ENCODE measurements around the gene SLC14A1.
A peak's percentile ranks its signal among the peaks of the same experiment; 100 is the strongest.

The SLC14A1 gene

DNA sequence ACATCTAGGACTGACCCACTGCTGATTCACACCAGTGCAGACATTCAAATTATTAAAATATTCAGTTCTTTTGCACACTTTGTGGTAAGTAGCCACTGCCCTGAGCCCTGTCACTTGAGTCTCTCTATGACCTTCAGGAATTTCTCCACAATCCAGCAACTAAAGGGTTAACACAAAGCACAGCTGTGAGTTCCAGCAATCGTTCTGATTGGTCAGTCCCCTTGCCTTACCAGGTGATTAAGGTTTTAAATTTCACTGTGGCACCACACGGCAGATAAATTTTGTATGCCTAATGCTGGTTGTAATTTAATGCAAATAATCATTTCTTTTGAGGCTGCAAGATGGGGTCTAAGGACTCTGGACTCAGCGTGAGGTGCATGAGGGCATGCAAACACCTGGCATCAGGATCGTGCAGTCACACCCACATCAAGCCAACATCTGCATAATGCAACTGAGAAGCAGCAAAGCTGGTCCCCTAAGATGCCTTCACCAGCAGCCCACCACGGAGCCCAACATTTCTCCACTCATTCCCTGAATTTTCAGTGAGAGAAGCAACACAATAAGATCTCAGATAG is 36.6 kb downstream of the SLC14A1 start:
- no peak for DNase-seq

DNA sequence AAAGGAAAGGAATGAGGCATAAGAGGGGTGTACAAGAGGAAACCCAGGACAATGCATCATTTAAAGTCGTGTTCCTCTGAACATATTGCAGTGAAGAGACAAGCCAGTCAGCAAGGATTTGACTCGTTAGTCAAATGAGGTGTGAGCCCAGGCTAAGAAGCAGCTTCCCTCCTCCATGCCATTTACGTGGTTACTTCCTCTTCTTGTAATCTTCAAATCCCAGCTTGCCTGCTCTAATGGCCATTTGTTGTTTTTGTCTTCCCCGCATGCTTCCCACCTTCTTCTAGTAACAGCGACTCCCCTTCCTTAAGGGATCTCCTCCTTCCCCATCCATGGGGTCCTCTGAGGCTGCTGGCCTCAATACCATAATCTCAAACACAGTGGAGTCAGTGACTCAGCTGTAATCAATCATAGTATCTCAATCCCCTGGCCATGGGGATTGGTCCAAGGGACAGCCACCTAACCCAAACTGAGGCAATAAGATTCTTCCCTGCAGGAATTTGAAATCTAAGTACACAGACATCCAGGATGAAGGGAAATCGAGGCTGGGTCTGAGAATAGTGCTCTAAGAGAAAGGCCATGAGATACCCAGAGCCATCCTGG is 37.6 kb downstream of the SLC14A1 start:
- DNase-seq = peak; percentile 67

- DNase-seq = no peak
These were observed 40.2 kb downstream of the SLC14A1 start for GRCh38 chr18:45764000-45764686.

GRCh38 chr18:45765796-45766195 is 41.8 kb downstream of the SLC14A1 start:
- no peak for DNase-seq

DNA sequence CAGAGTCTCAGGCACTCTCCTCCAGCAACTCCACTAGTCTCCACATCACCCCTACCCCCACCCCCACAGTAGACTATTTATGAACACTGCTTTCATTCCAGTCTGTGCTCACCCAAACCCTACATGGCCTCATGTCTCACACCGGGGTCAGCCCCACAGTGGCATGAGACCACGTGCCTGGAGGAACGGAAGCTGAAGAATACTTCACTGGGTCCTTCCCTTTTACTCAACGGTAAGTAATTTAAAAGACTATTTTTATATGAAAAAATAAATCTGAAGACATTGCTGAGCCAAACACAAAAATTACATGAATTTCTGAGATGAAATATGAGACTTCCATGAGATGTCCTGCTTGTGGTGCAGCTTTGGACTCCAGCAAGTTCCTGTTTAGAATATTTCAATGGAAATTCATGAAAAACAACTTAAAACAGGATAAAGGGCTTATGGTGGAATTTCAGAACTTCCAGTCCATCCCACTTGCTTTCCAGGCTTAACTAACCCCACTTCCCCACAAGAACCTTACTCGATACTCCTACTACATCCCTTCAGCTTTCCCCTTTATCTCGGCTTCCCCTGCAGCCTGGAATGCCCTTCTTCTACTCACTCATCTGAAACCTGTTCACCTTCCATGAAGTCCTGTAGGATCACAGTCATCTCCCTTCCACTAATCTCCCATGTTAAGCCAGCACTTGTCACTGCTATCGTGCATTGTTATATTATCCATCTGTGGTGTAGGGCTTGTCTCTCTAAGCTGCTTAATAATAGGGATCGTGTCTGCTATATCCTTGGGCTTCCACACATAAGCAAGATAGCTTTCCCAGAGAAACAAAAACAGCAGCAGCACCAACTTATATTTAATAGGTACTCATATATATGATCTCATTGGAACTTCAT is 47.9 kb downstream of the SLC14A1 start:
- no peak for DNase-seq

DNA sequence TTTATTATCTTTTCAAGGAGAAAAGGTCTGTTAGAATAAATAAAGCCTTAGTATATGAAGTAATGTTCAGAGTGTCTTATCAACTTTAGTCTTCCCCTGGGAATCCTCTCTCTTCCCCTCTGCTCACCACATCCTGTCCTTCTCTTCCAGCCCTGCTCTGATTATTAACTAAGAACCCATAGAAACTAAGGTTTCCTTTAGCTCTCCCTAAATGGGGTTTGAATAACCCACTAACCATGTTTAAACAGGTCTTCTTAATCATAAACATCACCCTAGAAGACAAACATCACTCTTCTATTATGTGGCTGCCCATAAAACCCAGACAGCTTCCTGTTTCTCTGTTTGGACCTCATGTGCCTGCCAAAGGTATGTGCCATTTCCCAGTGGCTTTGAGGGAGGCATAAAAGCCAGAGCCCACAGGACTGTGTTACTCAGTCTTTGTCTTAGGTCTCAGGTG is 50.1 kb downstream of the SLC14A1 start:
- DNase-seq = no peak

DNA sequence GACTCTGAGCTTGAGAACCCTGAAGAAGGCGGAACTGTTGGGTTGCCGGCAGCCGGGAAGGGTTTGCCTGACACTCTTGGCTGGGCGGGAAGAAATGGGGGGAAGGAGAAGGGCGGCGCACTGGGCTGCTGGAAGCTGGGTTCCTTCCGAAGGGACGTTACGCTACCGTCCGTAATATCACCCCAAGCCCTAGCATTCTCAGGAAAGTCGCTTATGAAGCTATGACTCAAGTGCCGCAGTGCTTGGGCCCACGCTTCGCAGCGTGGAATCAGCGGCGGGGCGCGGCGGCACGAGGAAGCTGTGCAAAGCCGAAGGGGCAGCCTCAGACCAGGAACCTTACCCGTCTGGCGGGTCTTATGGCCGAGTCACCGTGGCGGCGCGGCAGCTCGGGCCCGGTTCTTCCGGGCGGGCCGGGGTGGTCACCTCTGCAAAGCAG is 51.3 kb downstream of the SLC14A1 start:
- DNase-seq = peak; percentile 88

- DNase-seq = peak; percentile 21
These were observed 51.8 kb downstream of the SLC14A1 start for GRCh38 chr18:45775743-45776142.

DNA sequence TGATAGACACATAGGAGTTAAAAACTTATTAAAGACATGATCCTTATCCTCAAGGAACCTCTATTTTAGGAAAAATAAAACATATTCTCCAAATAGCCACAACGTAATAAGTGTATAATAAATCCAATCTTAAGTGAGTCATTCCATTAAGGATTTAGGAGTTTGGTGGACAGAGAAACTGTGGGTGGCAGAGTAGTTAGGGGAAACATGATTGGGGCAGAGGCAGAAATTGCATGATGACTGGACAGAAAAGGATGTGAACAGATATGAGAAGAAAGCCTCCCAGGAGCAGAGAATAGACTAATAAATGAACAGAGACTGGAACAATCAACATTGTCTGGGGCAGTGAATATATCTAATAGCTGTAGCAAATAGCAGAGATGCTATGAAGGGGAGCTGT is 53.4 kb downstream of the SLC14A1 start:
- no peak for DNase-seq

DNA sequence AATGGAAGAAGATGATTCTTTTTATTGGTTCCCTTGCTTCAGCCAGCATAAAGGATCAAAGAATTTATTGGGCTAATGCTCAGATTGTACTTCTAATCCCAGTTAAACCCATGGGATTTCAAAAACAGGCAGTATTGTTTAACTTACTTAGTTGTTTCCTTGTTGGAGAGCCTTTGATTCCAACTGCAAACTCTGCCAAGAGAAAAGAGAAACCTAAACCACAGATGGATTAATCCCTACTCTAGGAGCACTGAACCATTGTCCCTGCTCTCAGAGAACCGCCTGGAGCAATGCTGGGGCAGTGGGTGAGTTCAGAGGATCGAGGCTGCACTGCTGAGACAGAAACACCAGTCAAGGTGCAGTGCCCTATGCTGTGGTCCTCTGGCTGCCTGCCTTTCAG is 56.6 kb downstream of the SLC14A1 start:
- DNase-seq = no peak

DNA sequence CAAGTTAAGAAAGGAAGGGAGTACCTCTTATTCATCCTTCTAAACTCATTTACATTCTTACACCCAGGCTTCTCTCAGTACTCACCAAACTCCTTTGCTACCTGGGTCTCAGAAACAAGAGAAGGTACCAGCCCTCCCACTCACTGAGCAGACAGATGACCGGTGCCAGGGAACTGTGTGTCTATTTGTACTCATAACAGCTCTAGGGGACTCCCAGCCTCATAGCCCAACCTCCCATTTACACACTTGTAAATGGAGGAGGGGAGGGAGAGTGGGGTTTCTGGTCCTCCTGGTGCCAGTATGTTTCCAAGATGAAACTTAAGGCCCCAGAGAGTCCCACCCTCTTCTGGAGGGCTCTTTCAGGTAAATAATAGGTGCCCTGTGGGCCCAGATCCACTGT is 58.7 kb downstream of the SLC14A1 start:
- no peak for DNase-seq

- no peak for DNase-seq
These were observed 59.4 kb downstream of the SLC14A1 start for GRCh38 chr18:45783097-45784075.

- DNase-seq = no peak
These were observed 61.2 kb downstream of the SLC14A1 start for GRCh38 chr18:45785134-45785533.

- DNase-seq = no peak
These were observed 63.0 kb downstream of the SLC14A1 start for GRCh38 chr18:45786941-45787340.

- no peak for DNase-seq
These were observed 63.4 kb downstream of the SLC14A1 start for GRCh38 chr18:45787346-45787745.

DNA sequence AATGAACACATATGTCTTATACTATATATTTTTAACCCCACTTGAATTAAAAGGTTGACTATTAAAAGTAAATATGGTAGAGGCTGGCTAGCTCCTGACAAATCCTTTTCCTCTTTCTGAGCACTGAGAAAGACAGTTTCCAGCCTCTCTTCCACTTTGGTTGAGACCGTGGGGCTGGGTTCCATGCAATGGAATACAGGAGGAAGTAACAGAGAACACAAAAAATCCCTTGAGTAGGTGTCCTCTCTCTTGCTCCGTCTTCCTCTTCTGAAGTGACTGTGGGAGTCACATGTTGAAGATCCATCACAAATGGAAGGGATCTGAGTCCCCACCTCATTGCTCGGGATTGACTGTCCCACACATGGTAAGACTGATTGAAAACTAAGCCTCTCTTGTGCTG is 64.9 kb downstream of the SLC14A1 start:
- DNase-seq = no peak

DNA sequence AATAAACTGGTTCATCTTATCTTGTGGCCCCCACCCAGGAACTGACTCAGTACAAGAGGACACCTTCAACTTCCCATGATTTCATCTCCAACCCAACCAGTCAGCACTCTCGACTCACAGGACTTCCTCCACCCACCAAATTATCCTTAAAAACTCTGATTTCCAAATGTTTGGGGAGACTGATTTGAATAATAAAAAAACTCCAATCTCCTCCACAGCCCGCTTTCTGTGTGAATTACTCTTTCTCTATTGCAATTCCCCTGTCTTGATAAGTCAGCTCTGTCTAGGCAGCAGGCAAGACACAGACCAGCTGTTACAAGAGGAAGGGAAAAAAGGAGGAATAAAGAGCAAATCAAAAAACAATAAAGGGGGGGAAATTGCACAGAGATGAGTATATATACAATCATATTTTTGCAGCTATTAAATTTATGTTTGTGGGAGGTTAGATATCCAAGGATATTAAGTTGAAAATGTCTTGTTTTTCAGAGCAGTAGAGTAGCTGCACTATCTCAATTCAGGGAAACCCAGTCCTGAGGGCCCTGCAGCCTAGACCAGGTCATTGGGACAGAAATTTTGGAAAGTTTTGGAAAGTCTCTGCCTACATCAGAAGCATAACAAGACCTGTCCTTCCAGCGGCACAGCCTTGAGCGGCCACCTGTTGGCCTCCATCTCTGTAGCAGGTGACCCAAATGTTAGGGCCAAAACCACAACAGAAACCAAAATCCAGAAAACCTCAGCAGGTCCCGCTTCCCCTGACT is 68.7 kb downstream of the SLC14A1 start:
- DNase-seq = no peak

DNA sequence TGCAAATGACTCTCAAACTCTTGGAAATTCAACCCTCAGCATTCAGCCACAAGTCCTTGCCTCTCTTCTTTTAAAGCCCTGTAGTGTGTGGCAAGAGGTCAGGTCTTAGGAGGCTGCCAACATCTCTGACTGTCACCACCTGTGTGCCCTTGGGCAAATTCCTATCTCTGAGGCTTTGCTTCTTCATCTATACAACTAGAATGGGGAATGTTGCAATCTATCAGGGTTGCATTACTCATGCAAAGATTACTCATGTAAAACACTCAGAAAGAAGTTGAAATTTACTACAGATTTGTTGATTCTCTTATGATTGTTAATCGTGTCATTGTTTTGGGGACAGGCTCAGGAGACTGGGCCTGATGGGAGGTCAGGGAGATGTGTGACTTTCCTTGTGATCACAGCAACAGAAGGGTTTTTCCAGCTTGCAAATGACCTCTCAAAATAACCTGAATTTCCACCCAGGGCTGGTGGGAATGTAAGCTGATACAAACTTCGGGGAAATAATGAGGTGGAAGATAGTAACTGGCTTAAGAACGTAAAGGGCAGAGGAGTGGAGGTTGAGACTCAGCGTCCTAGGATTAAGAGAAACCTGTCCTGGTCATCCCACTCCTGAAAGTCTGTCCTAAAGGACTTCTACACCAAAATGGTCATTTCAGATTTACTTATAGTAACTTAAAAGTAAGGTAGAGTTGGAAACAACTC is 69.4 kb downstream of the SLC14A1 start:
- peak; percentile 32 for DNase-seq

GRCh38 chr18:45801416-45802004 is 77.5 kb downstream of the SLC14A1 start:
- no peak for DNase-seq

Measured in hematopoietic multipotent progenitor cell treated with erythropoietin and hydrocortisone succinate and interleukin-3 and kit ligand, for 6 days (in vitro differentiated cells).